Lower lobe of right lung (tissue), 2 donors: Measurements from ENCODE around the gene ISM1. TPM values are rescaled to one million over a fixed set of nuclear protein-coding genes. Genes with fewer than 3 reads are reported as not detected.

Experiments used
- ATAC-seq, 2 donors: fragments of 200-7000 bp; cut with Tn5 transposase; one replicate each; pipeline ENCODE4 v1.9.1; 2020 to 2022; ENCODE audit warnings: mild to moderate bottlenecking in 2 of 2, moderate library complexity in 2 of 2
- DNase-seq: peaks from one replicate; pipeline ENCODE4 v3.0.0-alpha.2; 2020
- H3K27ac ChIP-seq: fragments of 200-600 bp; one replicate; pipeline ENCODE4 v1.8.0; 2022
- H3K27me3 ChIP-seq: fragments of 200-600 bp; one replicate; pipeline ENCODE4 v1.8.0; 2022; ENCODE audit warnings: low read depth
- H3K36me3 ChIP-seq: fragments of 200-600 bp; one replicate; pipeline ENCODE4 v1.8.0; 2022; ENCODE audit warnings: mild to moderate bottlenecking
- H3K4me1 ChIP-seq: fragments of 200-600 bp; one replicate; pipeline ENCODE4 v1.8.0; 2022
- H3K4me3 ChIP-seq: fragments of 200-600 bp; one replicate; pipeline ENCODE4 v1.8.0; 2022; ENCODE audit warnings: mild to moderate bottlenecking
- H3K9me3 ChIP-seq: fragments of 200-600 bp; one replicate; pipeline ENCODE4 v1.8.0; 2022
- CTCF ChIP-seq: fragments of 200-600 bp; IDR thresholded peaks from one replicate; pipeline ENCODE4 v1.8.0; 2022; ENCODE audit warnings: antibody characterized with exemption, mild to moderate bottlenecking
- intact Hi-C: fragments of 100-400 bp; cut with DNase I; formaldehyde crosslinking; loops from one replicate; pipeline ENCODE4 v1.11.0; 2022
- total RNA-seq: library from RNA; stranded (reverse); fragmentation: NEBNext Ultra II Directional; extraction: Animal tissue kit (Norgen Biotek cat#: 25700); gene quantifications from one replicate; pipeline ENCODE4 v1.2.1, GENCODE V29; 2021
- donor health status: DM: no; HTN: yes; CAD: no; lungs with severe emphysema.

ISM1 gene
- total RNA-seq, 1 donor from 2014 or later: 8.4 TPM

GRCh38 chr20:13278812-13279570 lies 57.9 kb downstream of the ISM1 start:
- TF ChIP-seq CTCF: no peak
- DNase-seq (no peak), ATAC-seq (no peak)
- H3K27ac ChIP-seq: no peak overlapping the region
- H3K4me3 ChIP-seq: no peak overlapping the region
- no peaks in the 10 kb centered on the region for H3K9me3 ChIP-seq
- H3K36me3 ChIP-seq: no peaks in the 10 kb centered on the region
- intact Hi-C loops: no loop called here
- H3K4me1 ChIP-seq: no peaks in the 10 kb centered on the region
- no peaks in the 10 kb centered on the region for H3K27me3 ChIP-seq

- DNase-seq (no peak), ATAC-seq (no peak)
- Histone ChIP-seq H3K36me3 (no peaks in the 10 kb centered on the region), H3K9me3 (no peaks in the 10 kb centered on the region), H3K4me3 (no peak overlapping the region), H3K4me1 (no peaks in the 10 kb centered on the region), H3K27me3 (no peaks in the 10 kb centered on the region), H3K27ac (no peak overlapping the region)
- no peak for TF ChIP-seq CTCF
- intact Hi-C loops: no loop called here
Observed at GRCh38 chr20:13280609-13281324, 59.7 kb downstream of the ISM1 start.

- H3K36me3 ChIP-seq: no peaks in the 10 kb centered on the region
- no peaks in the 10 kb centered on the region for H3K4me1 ChIP-seq
- DNase-seq: no peak
- ATAC-seq: no peak
- H3K27me3 ChIP-seq: no peaks in the 10 kb centered on the region
- H3K9me3 ChIP-seq: no peaks in the 10 kb centered on the region
- TF ChIP-seq CTCF: no peak
- intact Hi-C loops: no loop called here
- no peak overlapping the region for H3K4me3 ChIP-seq
- H3K27ac ChIP-seq: no peak overlapping the region
Observed at GRCh38 chr20:13283869-13284829, 63.1 kb downstream of the ISM1 start.

GRCh38 chr20:13284830-13285229 lies 63.8 kb downstream of the ISM1 start:
- DNase-seq: no peak
- ATAC-seq: no peak
- Histone ChIP-seq H3K36me3 (no peaks in the 10 kb centered on the region), H3K27me3 (no peaks in the 10 kb centered on the region), H3K4me3 (no peak overlapping the region), H3K4me1 (no peaks in the 10 kb centered on the region), H3K9me3 (no peaks in the 10 kb centered on the region), H3K27ac (no peak overlapping the region)
- intact Hi-C loops: no loop called here
- TF ChIP-seq CTCF: no peak

GRCh38 chr20:13285408-13285807 lies 64.3 kb downstream of the ISM1 start:
- no peak for ATAC-seq
- Histone ChIP-seq H3K36me3 (no peaks in the 10 kb centered on the region), H3K27ac (no peak overlapping the region), H3K4me1 (no peaks in the 10 kb centered on the region), H3K27me3 (no peaks in the 10 kb centered on the region), H3K9me3 (no peaks in the 10 kb centered on the region), H3K4me3 (no peak overlapping the region)
- intact Hi-C loops: no loop called here
- TF ChIP-seq CTCF: no peak
- DNase-seq: no peak
